Ecto neural progenitor cell (in vitro differentiated cells): Measurements from ENCODE around the gene CCL16.
"Not testable (repeated sequence)": the region's sequence is repeated elsewhere in the genome, so short reads cannot be mapped to it uniquely, and the experiment has no call there.

Source experiments
- DNase-seq: peaks from one replicate; pipeline ENCODE4 v3.0.0-alpha.2; 2018; ENCODE audit warnings: low spot score

CCL16 gene, protein sequence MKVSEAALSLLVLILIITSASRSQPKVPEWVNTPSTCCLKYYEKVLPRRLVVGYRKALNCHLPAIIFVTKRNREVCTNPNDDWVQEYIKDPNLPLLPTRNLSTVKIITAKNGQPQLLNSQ

DNA sequence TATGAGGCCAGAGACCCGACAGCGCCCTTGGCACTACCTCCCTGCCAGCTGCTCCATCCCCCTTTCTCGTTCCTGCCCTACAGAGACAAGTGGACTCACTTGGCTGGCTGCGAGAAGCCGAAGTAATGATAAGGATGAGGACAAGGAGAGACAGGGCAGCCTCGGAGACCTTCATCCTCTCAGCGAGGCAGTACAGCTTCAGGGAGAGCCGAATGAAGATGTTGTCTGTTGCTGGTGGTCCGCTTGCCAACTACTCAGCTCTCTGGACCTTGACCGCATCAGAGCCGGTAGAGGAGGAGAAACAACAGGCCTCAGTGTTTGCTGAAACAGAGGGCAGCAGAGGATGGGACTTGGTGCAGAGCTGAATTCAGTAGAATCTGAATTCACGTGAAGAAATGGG is at the start of gene CCL16:
TSS of gene CCL16 (minus strand) at position 252 of the 400 bp plus-strand sequence. CDS start at position 175, 77 bp downstream.
- no peak for DNase-seq

DNA sequence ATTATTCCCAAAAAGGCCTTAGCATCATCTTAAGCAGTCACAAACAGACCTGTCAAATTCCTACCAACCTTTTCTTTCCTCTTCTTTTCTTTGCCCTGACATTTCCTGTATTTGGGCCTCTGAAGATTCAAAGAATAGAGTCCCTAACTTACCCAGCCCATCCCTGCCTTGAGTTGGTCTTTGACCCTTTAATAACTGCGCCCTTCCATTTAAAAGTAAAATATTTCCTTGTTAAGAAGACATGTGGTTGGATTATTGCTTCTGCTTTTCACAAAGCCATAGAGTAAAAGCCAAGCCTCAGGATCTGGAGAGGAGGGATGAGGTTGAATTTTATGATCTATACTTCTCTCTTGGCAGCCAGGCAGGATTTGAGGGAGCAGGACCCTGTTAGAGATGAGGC is 49.7 kb upstream of the CCL16 start:
- DNase-seq: no peak

DNA sequence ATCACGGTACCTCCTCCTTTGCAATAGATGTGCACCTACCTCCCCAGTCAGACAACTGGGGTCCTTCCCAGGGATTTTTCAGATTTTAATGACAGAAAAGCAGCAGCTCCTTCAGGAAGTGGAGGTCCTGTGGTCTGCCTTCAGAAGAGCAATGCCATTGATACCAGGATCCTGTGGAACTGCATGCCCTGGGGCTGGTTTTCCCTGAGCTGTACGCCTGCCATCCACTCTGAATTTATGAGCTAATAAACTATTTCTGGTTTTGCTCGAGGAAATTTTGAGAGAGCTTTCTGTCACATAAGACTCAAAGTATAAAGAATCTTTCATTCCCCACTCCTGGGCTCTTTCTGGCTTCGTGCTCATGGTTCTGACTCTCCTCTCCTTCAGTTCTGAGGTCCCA is 46.5 kb upstream of the CCL16 start:
- DNase-seq: no peak

- no peak for DNase-seq
Measured at GRCh38 chr17:36024106-36024869, 43.0 kb upstream of the CCL16 start.

DNA sequence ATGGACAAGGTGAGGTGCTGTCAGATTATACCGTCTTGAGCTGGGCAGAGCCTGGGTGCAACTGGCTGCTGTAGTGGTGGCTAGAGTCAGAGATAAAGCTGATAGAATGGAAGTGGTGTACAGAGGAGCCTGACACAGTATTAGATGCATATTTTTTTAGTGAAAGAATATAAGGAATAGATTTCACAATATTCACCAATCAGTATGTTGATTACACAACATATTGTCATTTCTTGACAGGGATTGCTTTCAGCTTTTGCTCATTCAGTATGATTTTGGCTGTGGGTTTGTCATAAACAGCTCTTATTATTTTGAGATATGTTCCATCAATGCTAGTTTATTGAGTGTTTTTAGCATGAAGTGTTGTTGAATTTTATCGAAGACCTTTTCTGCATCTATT is 38.1 kb upstream of the CCL16 start:
- DNase-seq: no peak

- DNase-seq: no peak
Measured at GRCh38 chr17:36017799-36018198, 36.5 kb upstream of the CCL16 start, which contains the start of gene CCL23. Gene CCL23, minus strand, starts transcription at chr17:36017972. Its CDS starts 75 bp downstream, at chr17:36017897.

DNA sequence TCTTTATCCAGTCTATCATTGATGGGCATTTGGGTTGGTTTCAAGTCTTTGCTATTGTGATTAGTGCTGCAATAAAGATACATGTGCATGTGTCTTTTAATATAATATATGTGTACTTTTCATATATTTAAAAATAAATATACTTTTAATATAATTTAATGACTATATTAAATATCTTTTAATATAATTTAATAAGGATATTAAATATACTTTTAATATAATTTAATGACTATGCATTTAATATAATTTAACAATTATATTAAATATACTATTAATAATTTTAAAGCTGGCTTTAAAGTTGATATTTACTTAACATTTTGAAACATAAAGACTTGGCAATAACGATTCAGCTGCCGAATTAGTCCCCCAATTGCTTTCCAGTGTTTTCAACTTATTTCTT is 35.3 kb upstream of the CCL16 start:
- no peak for DNase-seq

GRCh38 chr17:36015895-36016294 is 34.6 kb upstream of the CCL16 start:
- DNase-seq: not testable (repeated sequence)

DNA sequence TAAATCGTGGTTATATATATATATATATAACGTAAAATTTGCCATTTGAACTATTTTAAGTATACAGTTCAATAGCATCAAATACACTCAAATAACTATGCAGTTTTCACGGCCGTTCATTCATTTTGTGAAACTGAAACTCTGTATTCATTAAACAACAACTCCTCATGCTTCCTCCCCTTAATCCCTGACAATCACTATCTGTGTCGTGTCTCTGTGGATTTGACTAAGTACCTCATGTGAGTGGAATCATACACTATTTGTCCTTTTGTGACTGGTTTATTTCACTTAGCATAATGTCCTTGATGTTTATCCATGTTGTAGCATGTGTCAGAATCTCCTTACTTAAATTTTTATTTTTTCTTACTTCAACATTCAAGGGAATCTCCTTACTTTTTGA is 33.6 kb upstream of the CCL16 start:
- no peak for DNase-seq

DNA sequence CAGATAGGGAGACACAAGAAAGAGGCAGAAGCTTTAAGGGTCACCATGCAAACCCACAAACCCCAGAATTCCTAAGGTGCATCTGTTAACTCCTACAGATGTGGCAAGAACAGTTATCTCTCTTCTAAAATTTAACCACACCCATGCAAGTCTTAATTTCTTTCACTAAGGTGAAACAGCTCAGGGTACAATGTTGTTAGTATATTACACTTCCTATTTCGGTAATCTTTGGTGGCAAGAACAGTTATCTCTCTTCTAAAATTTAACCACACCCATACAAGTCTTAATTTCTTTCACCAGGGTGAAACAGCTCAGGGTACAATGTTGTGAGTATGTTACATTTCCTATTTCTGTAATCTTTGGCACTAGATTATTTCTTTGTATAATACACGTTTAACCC is 29.9 kb upstream of the CCL16 start:
- no peak for DNase-seq

DNA sequence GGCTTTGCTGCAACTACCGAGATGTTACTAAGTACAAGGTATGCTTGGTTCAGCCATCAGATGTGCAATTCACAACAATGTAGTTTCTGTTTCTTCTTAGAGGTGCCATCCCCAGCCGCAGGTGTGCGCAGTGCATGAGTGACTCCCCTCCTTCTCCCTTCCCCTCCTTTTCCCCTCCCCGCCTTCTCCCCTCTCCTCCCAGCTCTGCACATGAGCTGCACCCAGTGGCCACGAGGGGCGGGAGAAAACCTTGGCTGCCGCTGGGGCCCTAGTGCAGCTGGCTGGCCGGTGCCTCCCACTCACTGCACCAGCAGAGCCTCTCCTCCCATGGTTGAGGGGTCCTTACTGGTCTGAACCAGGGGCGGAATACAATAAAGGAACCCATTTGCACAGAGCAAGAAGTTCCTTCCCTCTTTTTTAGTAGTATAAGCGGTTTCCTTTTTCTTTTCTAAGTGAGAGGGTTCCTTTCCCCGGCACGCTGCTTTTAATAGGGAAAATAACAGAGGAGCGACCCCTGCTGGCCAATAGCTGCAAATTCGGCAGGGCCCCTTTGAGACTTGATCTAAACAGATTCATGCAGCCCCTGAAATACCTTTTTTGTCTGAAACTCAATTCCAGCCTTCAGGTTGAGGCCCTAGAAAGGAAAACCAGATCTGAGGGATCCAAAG is 27.8 kb upstream of the CCL16 start:
- DNase-seq: no peak

DNA sequence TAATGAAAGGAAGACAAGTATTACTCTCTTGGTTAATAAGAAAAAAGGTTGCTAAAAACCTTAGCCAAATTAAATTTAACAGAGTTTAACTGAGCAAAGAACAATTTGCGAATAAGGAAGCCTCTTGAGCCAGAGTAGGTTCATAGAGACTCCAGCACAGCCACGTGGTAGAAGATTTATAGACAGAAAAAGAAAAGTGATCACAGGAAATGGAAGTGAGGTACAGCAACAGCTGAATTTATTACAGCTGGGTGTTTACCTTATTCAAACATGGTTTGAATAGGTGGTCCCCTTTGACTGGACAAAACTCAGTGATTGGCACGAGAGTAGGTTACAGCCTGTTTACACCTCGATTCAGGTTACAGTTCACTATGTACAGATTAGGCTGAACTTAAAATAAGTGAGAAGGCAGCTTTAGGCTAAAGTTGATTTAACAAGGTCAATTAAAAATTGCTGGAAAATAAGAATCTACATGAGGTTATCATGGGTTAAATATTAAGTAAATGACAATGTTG is 23.4 kb upstream of the CCL16 start:
- DNase-seq: no peak

GRCh38 chr17:36002631-36003030 is 21.3 kb upstream of the CCL16 start:
- DNase-seq: no peak

- no peak for DNase-seq
Measured at GRCh38 chr17:36001862-36002603, 20.7 kb upstream of the CCL16 start.

GRCh38 chr17:36001110-36001771 is 19.9 kb upstream of the CCL16 start, which contains the start of gene CCL15:
Gene CCL15, minus strand, starts transcription at chr17:36001553. Its CDS starts 61 bp downstream, at chr17:36001492.
- no peak for DNase-seq

GRCh38 chr17:36000732-36001109 is 19.4 kb upstream of the CCL16 start:
- no peak for DNase-seq

DNA sequence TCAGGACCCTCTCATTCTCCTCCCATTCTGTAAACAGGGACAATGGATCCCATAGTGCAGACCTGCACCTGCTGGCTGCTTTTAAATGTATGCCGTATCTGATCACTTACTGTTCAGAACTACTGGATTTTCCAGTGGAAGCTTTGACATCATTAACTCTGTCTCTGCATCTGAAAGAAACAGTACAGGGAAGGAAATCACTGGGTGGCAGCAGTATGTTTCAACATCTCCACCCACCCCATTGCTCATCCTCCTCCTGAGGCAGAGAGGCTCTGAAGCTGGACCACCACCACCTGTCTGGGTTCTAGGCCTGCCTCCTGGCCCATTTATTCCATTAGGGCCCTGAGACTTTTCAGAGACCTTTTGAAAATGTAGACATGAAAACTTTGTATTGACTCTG is 17.5 kb upstream of the CCL16 start:
- DNase-seq: no peak

DNA sequence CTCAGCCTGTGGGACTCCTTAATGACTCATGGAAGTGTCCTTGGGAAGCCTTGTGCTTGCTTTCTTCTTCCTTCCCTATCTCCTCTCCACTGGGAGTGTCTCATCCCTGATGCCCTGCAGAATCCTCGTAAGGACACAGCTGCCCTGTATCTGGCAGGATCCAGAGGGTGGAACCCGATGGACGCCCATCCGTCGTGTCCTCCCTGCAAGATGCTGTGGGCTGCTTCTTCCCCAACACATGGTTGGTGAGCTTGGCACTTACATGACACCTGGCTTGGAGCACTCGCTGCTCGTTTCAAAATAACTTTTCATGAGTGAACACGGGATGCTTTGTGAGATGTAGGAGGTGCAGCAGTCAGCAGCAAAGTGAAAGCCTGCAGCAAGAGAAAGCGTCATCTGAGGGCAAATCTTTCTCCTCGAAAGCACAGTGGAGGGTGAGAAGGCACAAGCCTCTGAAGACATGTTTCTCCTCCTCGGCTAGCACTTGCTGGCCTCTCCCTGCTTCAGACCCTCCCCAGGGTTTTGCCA is 16.8 kb upstream of the CCL16 start:
- DNase-seq: no peak

DNA sequence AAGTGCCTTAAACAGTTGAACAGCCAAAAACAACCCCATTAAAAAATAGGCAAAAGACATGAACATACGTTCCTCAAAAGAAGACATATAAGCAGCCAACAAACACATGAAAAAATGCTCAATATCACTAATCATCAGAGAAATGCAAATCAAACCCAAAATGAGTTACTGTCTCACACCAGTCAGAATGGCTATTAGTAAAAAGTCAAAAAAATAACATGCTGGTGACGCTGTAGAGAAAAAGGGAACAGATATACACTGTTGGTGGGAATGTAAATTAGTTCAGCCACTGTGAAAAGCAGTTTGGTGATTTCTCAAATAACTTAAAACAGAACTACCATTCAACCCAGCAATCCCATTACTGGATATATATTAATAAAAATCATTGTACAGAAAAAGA is 14.0 kb upstream of the CCL16 start:
- not testable (repeated sequence) for DNase-seq

DNA sequence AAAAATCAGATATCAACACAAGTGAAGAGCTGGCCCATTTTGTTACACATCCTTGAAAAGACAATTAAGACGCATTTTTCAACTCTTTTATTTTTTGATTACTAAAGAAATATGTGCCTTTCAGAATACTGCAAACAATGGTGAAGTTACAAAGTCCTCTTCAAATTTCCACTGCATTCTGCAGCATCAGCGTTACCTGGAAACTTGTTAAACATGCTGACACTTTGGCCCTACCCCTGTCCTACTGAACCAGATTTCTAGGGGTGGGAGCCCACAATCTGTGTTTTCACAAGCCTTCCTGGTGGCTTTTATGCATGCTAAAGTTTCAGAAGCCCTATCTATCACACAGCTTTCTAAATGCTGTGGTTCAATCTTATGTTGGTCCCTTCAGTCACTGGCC is 9.8 kb upstream of the CCL16 start:
- DNase-seq: no peak

GRCh38 chr17:35988164-35988563 is 6.9 kb upstream of the CCL16 start:
- DNase-seq: no peak

GRCh38 chr17:35986643-35987042 is 5.3 kb upstream of the CCL16 start, which contains the start of gene CCL14:
Gene CCL14, minus strand, starts transcription at chr17:35986729. Its CDS starts 80 bp downstream, at chr17:35986649.
- no peak for DNase-seq
